ENCODE measurements around the gene ARFIP1.
"Not testable (repeated sequence)": the region's sequence is repeated elsewhere in the genome, so short reads cannot be mapped to it uniquely, and the experiment has no call there.

Gene ARFIP1

GRCh38 chr4:152850377-152850776 is 70.6 kb downstream of the ARFIP1 start:
- H3K4me3 ChIP-seq (ENCODE audit: low read depth, low read length), result no peak overlapping the region
- in situ Hi-C loops (cut with HindIII; ENCODE audit: low sequenced_read_pairs), result no loop called here
- DNase-seq (ENCODE audit: low read depth, low spot score), result no peak
- no peak for TF ChIP-seq CTCF (IDR thresholded peaks at IDR 0.05; ENCODE audit: low read depth, low read length)

- DNase-seq (ENCODE audit: low read depth, low spot score), result no peak
- in situ Hi-C loops (cut with HindIII; ENCODE audit: low sequenced_read_pairs), result no loop called here
- no peak overlapping the region for H3K4me3 ChIP-seq (ENCODE audit: low read depth, low read length)
- no peak for TF ChIP-seq CTCF (IDR thresholded peaks at IDR 0.05; ENCODE audit: low read depth, low read length)
These were observed 71.5 kb downstream of the ARFIP1 start for GRCh38 chr4:152851226-152851625.

- DNase-seq (ENCODE audit: low read depth, low spot score), result no peak
- TF ChIP-seq CTCF (IDR thresholded peaks at IDR 0.05; ENCODE audit: low read depth, low read length), result no peak
- in situ Hi-C loops (cut with HindIII; ENCODE audit: low sequenced_read_pairs), result no loop called here
- H3K4me3 ChIP-seq (ENCODE audit: low read depth, low read length), result no peak overlapping the region
These were observed 73.5 kb downstream of the ARFIP1 start for GRCh38 chr4:152853293-152853692.

- DNase-seq (ENCODE audit: low read depth, low spot score); H3K4me3 ChIP-seq (ENCODE audit: low read depth, low read length); in situ Hi-C loops (cut with HindIII; ENCODE audit: low sequenced_read_pairs): not testable (repeated sequence)
These were observed 74.3 kb downstream of the ARFIP1 start for GRCh38 chr4:152854016-152854415.

GRCh38 chr4:152856960-152857359 is 77.2 kb downstream of the ARFIP1 start:
- TF ChIP-seq CTCF (IDR thresholded peaks at IDR 0.05; ENCODE audit: low read depth, low read length), result no peak
- no peak for DNase-seq (ENCODE audit: low read depth, low spot score)
- in situ Hi-C loops (cut with HindIII; ENCODE audit: low sequenced_read_pairs), result no loop called here
- no peak overlapping the region for H3K4me3 ChIP-seq (ENCODE audit: low read depth, low read length)

GRCh38 chr4:152858934-152859333 is 79.2 kb downstream of the ARFIP1 start:
- no peak for DNase-seq (ENCODE audit: low read depth, low spot score)
- no peak overlapping the region for H3K4me3 ChIP-seq (ENCODE audit: low read depth, low read length)
- in situ Hi-C loops (cut with HindIII; ENCODE audit: low sequenced_read_pairs), result no loop called here
- no peak for TF ChIP-seq CTCF (IDR thresholded peaks at IDR 0.05; ENCODE audit: low read depth, low read length)

GRCh38 chr4:152860046-152860445 is 80.3 kb downstream of the ARFIP1 start:
- no peak overlapping the region for H3K4me3 ChIP-seq (ENCODE audit: low read depth, low read length)
- TF ChIP-seq CTCF (IDR thresholded peaks at IDR 0.05; ENCODE audit: low read depth, low read length), result no peak
- in situ Hi-C loops (cut with HindIII; ENCODE audit: low sequenced_read_pairs), result no loop called here
- DNase-seq (ENCODE audit: low read depth, low spot score), result no peak
